Muscle of leg (tissue), 11 donors: ENCODE results near the gene GCNT1. TPM values are rescaled to one million over a fixed set of nuclear protein-coding genes. Genes with fewer than 3 reads are reported as not detected.
"Not testable (repeated sequence)": the region's sequence is repeated elsewhere in the genome, so short reads cannot be mapped to it uniquely, and the experiment has no call there.

Experiments used
- DNase-seq: peaks from one replicate; pipeline ENCODE4 v3.0.0; 2013
- H3K27ac ChIP-seq: one replicate; pipeline ENCODE4 v1.5.1; 2013; ENCODE audit warnings: mild to moderate bottlenecking, low read length, control low read depth
- H3K27me3 ChIP-seq: one replicate; pipeline ENCODE4 v1.6.1; 2013; ENCODE audit warnings: low read length; ENCODE audit not compliant: control insufficient read depth, insufficient read depth
- H3K36me3 ChIP-seq: one replicate; pipeline ENCODE4 v1.6.1; 2013; ENCODE audit warnings: low read length; ENCODE audit not compliant: control insufficient read depth, insufficient read depth
- H3K4me1 ChIP-seq: one replicate; pipeline ENCODE4 v1.6.1; 2013; ENCODE audit warnings: low read length; ENCODE audit not compliant: control insufficient read depth, insufficient read depth
- H3K4me3 ChIP-seq: one replicate; pipeline ENCODE4 v1.5.1; 2013; ENCODE audit warnings: low read length, control low read depth
- H3K9me3 ChIP-seq: replicated peaks from 2 replicates; pipeline ENCODE4 v1.6.1; 2013; ENCODE audit warnings: low read depth, low read length; ENCODE audit not compliant: control insufficient read depth
- WGBS: methylation state at CpG from one replicate; pipeline ENCODE4 v1.1.5; 2013; ENCODE audit warnings: missing lambda C conversion rate; ENCODE audit not compliant: insufficient coverage; 5-methylcytosine and 5-hydroxymethylcytosine counted together
- polyA plus RNA-seq, 8 donors: library from polyadenylated mRNA; unstranded; fragments of 120-200 nt; gene quantifications; one replicate each; pipeline versions ENCODE4 v1.2.1 to v1.2.3, GENCODE V29; 2013; ENCODE audit warnings: inconsistent platforms in 1 of 8, low replicate concordance in 1 of 8; ENCODE audit not compliant: insufficient read length in 8 of 8, insufficient read depth in 1 of 8
- total RNA-seq: library from RNA; stranded (reverse); fragments of 120-200 nt; gene quantifications from one replicate; pipeline ENCODE4 v1.2.4, GENCODE V29; 2013

The GCNT1 gene
- total and polyA plus RNA-seq, 9 donors = 3.0 to 5.9 (median 3.9) TPM

- Histone ChIP-seq H3K36me3 (no peaks in the 10 kb centered on the region), H3K27me3 (no peaks in the 10 kb centered on the region), H3K4me3 (no peak overlapping the region), H3K4me1 (peaks cover 6% of the 10 kb centered on the region), H3K9me3 (peaks cover 2% of the 10 kb centered on the region), H3K27ac (no peak overlapping the region)
- DNase-seq = peak; percentile 30
- 98% methylated on average over 5 of the region's 5 CpGs for WGBS
Measured at GRCh38 chr9:76529653-76530052, 70.7 kb downstream of the GCNT1 start.

- DNase-seq = peak; percentile 79
- H3K27ac ChIP-seq = no peak overlapping the region
- WGBS = 12% methylated on average over 4 of the region's 6 CpGs
Measured at GRCh38 chr9:76530458-76531110, 71.6 kb downstream of the GCNT1 start.

GRCh38 chr9:76531231-76531780 lies 72.3 kb downstream of the GCNT1 start:
- no peaks in the 10 kb centered on the region for H3K27me3 ChIP-seq
- H3K4me1 ChIP-seq = peaks cover 6% of the 10 kb centered on the region
- 100% methylated on average over 1 of the region's 3 CpGs for WGBS
- H3K9me3 ChIP-seq = peaks cover 2% of the 10 kb centered on the region
- no peaks in the 10 kb centered on the region for H3K36me3 ChIP-seq
- no peak overlapping the region for H3K4me3 ChIP-seq
- no peak overlapping the region for H3K27ac ChIP-seq
- no peak for DNase-seq

More at GRCh38 chr9:76530458-76531110, 71.6 kb downstream of the GCNT1 start:
- H3K9me3 ChIP-seq = peaks cover 2% of the 10 kb centered on the region
- no peaks in the 10 kb centered on the region for H3K36me3 ChIP-seq
- H3K4me3 ChIP-seq = no peak overlapping the region
- no peaks in the 10 kb centered on the region for H3K27me3 ChIP-seq
- peaks cover 6% of the 10 kb centered on the region for H3K4me1 ChIP-seq

DNA sequence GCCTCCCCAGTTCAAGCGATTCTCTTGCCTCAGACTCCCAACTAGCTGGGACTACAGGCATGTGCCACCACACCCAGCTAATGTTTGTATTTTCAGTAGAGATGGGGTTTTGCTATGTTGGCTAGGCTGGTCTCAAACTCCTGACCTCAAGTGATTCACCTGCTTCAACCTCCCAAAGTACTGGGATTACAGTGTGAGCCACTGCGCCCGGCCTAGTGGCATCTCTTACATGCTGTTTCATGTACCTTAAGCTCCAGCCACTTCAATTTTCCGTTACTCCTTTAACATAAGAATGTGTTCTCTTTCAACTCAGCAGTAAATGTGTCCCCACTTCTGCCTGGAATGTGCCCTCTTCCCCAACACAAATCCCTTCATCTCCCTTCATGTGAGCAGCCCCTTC lies 73.9 kb downstream of the GCNT1 start:
- not testable (repeated sequence) for DNase-seq, H3K4me3 ChIP-seq, H3K27me3 ChIP-seq, H3K27ac ChIP-seq, H3K36me3 ChIP-seq, H3K9me3 ChIP-seq
- WGBS = 72% methylated on average over 3 of the region's 4 CpGs
- H3K4me1 ChIP-seq = peaks cover 15% of the 10 kb centered on the region

GRCh38 chr9:76534026-76534425 lies 75.0 kb downstream of the GCNT1 start:
- WGBS = no CpG with 5 or more reads among the region's 1 CpG
- no peak overlapping the region for H3K4me3 ChIP-seq
- no peaks in the 10 kb centered on the region for H3K9me3 ChIP-seq
- no peaks in the 10 kb centered on the region for H3K27me3 ChIP-seq
- H3K27ac ChIP-seq = no peak overlapping the region
- peaks cover 15% of the 10 kb centered on the region for H3K4me1 ChIP-seq
- no peak for DNase-seq
- H3K36me3 ChIP-seq = no peaks in the 10 kb centered on the region

- WGBS = 45% methylated on average over 7 of the region's 9 CpGs
- Histone ChIP-seq H3K9me3 (no peaks in the 10 kb centered on the region), H3K36me3 (no peaks in the 10 kb centered on the region), H3K27ac (no peak overlapping the region), H3K4me3 (no peak overlapping the region), H3K27me3 (no peaks in the 10 kb centered on the region), H3K4me1 (peaks cover 8% of the 10 kb centered on the region)
- peak; percentile 38 for DNase-seq
Measured at GRCh38 chr9:76537150-76537646, 78.2 kb downstream of the GCNT1 start.

DNA sequence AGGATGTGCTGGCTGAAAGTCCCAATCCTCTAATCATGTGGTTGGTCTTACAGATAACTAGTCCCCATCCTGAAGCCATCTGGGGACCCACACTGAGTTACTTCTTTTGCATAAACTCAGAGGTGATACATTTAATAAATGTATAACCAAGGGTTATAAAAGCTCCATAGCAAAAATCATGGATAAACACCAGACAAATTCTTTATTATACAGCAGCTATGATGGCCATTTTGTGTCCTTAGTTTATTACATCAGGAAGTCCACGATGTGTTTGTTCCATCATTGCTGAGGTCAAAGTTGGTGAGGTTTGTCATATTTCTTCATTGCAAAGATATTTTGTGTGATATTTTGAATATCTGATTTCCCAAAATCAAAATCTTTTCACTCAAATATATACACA lies 80.2 kb downstream of the GCNT1 start:
- WGBS = no CpG with 5 or more reads among the region's 1 CpG
- peaks cover 8% of the 10 kb centered on the region for H3K4me1 ChIP-seq

GRCh38 chr9:76542360-76542759 lies 83.4 kb downstream of the GCNT1 start:
- Histone ChIP-seq H3K4me1 (peaks cover 4% of the 10 kb centered on the region), H3K9me3 (no peaks in the 10 kb centered on the region), H3K27ac (no peak overlapping the region), H3K36me3 (no peaks in the 10 kb centered on the region), H3K27me3 (no peaks in the 10 kb centered on the region), H3K4me3 (no peak overlapping the region)
- DNase-seq = no peak
- WGBS = 73% methylated on average over 4 of the region's 5 CpGs

More for the DNA sequence above, 80.2 kb downstream of the GCNT1 start:
- Histone ChIP-seq H3K36me3 (no peaks in the 10 kb centered on the region), H3K27me3 (no peaks in the 10 kb centered on the region), H3K27ac (no peak overlapping the region), H3K4me3 (no peak overlapping the region), H3K9me3 (no peaks in the 10 kb centered on the region)
- no peak for DNase-seq

- WGBS = no CpG with 5 or more reads among the region's 2 CpGs
Measured at GRCh38 chr9:76545191-76545590, 86.2 kb downstream of the GCNT1 start.

DNA sequence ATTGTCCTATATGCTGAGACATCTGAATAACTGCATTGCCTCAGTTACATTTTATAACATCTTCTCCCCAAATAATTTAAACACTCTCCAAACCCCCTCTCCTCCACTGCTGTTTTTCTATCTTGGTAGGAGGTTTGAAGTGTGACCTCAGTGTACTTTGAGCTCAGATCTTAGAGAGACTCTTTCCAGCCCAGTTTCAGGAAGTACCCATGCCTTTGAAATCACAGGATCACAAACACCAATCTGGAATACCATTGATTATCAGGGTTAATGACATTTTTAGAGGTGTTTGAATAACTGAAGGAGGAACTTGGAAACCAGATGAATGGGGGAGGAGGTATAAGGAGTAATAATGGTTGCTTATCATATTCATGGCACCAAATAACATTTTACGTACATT lies 93.2 kb downstream of the GCNT1 start:
- no CpG with 5 or more reads among the region's 1 CpG for WGBS
- DNase-seq = no peak

More at GRCh38 chr9:76545191-76545590, 86.2 kb downstream of the GCNT1 start:
- Histone ChIP-seq H3K4me3 (no peak overlapping the region), H3K27ac (no peak overlapping the region), H3K36me3 (no peaks in the 10 kb centered on the region), H3K9me3 (no peaks in the 10 kb centered on the region), H3K4me1 (no peaks in the 10 kb centered on the region), H3K27me3 (no peaks in the 10 kb centered on the region)
- no peak for DNase-seq

More for the DNA sequence above, 93.2 kb downstream of the GCNT1 start:
- Histone ChIP-seq H3K27ac (no peak overlapping the region), H3K36me3 (no peaks in the 10 kb centered on the region), H3K9me3 (no peaks in the 10 kb centered on the region), H3K4me3 (no peak overlapping the region), H3K27me3 (no peaks in the 10 kb centered on the region), H3K4me1 (no peaks in the 10 kb centered on the region)
